Activated CD4-positive, alpha-beta T cell treated with anti-CD3 and anti-CD28 coated beads, Interleukin-2, amount 10 ng/mL, durations not matched to agents 24 days and 14 days (primary cell): Measurements from ENCODE around the gene C11orf97. TPM values are rescaled to one million over a fixed set of nuclear protein-coding genes. Genes with fewer than 3 reads are reported as not detected.

Source experiments
- DNase-seq: peaks from one replicate; pipeline ENCODE4 v3.0.0; 2022
- H3K27ac Mint-ChIP-seq: one replicate; pipeline ENCODE4 v1.8.0; 2022; ENCODE audit warnings: mild to moderate bottlenecking, mixed read lengths
- H3K27me3 Mint-ChIP-seq: one replicate; pipeline ENCODE4 v1.8.0; 2022; ENCODE audit warnings: mixed read lengths
- H3K36me3 Mint-ChIP-seq: one replicate; pipeline ENCODE4 v1.8.0; 2022; ENCODE audit warnings: low read depth, mild to moderate bottlenecking, mixed read lengths
- H3K4me1 Mint-ChIP-seq: one replicate; pipeline ENCODE4 v1.8.0; 2021; ENCODE audit warnings: mixed read lengths
- H3K4me3 Mint-ChIP-seq: one replicate; pipeline ENCODE4 v1.8.0; 2022; ENCODE audit warnings: mild to moderate bottlenecking, moderate library complexity, mixed read lengths
- H3K9me3 Mint-ChIP-seq: one replicate; pipeline ENCODE4 v1.8.0; 2021; ENCODE audit warnings: mixed read lengths
- intact Hi-C: fragments of 100-400 bp; cut with micrococcal nuclease; formaldehyde crosslinking; loops from one replicate; pipeline ENCODE4 v1.15.1; 2023
- total RNA-seq: library from RNA; stranded (reverse); gene quantifications from 2 replicates; pipeline ENCODE4 v1.2.3, GENCODE V29; 2022

The C11orf97 gene
- total RNA-seq, 1 donor from 2014 or later = not detected

GRCh38 chr11:94533696-94534630 is 21.7 kb downstream of the C11orf97 start:
- Mint-ChIP-seq H3K9me3 (no peaks in the 10 kb centered on the region), H3K27ac (no peak overlapping the region), H3K36me3 (no peaks in the 10 kb centered on the region), H3K4me3 (no peak overlapping the region), H3K27me3 (peaks cover 45% of the 10 kb centered on the region), H3K4me1 (no peaks in the 10 kb centered on the region)
- intact Hi-C loops = no loop called here
- no peak for DNase-seq

GRCh38 chr11:94536386-94536785 is 24.1 kb downstream of the C11orf97 start:
- DNase-seq = no peak
- Mint-ChIP-seq H3K9me3 (no peaks in the 10 kb centered on the region), H3K27ac (no peak overlapping the region), H3K4me1 (no peaks in the 10 kb centered on the region), H3K36me3 (no peaks in the 10 kb centered on the region), H3K4me3 (no peak overlapping the region), H3K27me3 (peaks cover 39% of the 10 kb centered on the region)
- intact Hi-C loops = no loop called here

GRCh38 chr11:94537031-94537600 is 24.9 kb downstream of the C11orf97 start:
- no peak for DNase-seq
- Mint-ChIP-seq H3K36me3 (no peaks in the 10 kb centered on the region), H3K4me1 (no peaks in the 10 kb centered on the region)

GRCh38 chr11:94539420-94539819 is 27.2 kb downstream of the C11orf97 start:
- Mint-ChIP-seq H3K4me1 (peaks cover 10% of the 10 kb centered on the region), H3K4me3 (no peak overlapping the region), H3K9me3 (no peaks in the 10 kb centered on the region), H3K27me3 (peaks cover 30% of the 10 kb centered on the region), H3K27ac (no peak overlapping the region), H3K36me3 (peaks cover 2% of the 10 kb centered on the region)
- no peak for DNase-seq
- intact Hi-C loops = no loop called here

More at GRCh38 chr11:94537031-94537600, 24.9 kb downstream of the C11orf97 start:
- Mint-ChIP-seq H3K4me3 (no peak overlapping the region), H3K9me3 (no peaks in the 10 kb centered on the region), H3K27ac (no peak overlapping the region), H3K27me3 (peaks cover 39% of the 10 kb centered on the region)
- intact Hi-C loops = no loop called here

- Mint-ChIP-seq H3K4me3 (peak within 1 kb of the TSS; percentile 99), H3K9me3 (no peaks in the 10 kb centered on the region), H3K36me3 (peaks cover 15% of the 10 kb centered on the region), H3K4me1 (peaks cover 33% of the 10 kb centered on the region), H3K27ac (peak within 1 kb of the TSS; percentile 100), H3K27me3 (peaks cover 6% of the 10 kb centered on the region)
- intact Hi-C loops = loop anchor here (1.0 to 10.0 kb wide), 8 partner anchors 25 to 882 kb away; partner anchors contain the start of genes AMOTL1, ANKRD49, CEP295 and CWC15
- peak; percentile 93 for DNase-seq
These were observed 31.7 kb downstream of the C11orf97 start, which contains the start of gene FUT4 for GRCh38 chr11:94543695-94544645. FUT4 (plus strand) TSS chr11:94543921; CDS start chr11:94544134, 213 bp downstream.

GRCh38 chr11:94544646-94545263 is 32.5 kb downstream of the C11orf97 start:
- intact Hi-C loops = loop anchor here (1.0 to 10.0 kb wide), 7 partner anchors 51 to 882 kb away; partner anchors contain the start of genes AMOTL1, ANKRD49, CEP295 and CWC15
- peak overlapping the region; percentile 99 for H3K4me3 Mint-ChIP-seq
- H3K27ac Mint-ChIP-seq = peak overlapping the region; percentile 76
- peaks cover 37% of the 10 kb centered on the region for H3K4me1 Mint-ChIP-seq
- no peak for DNase-seq
- H3K36me3 Mint-ChIP-seq = peaks cover 16% of the 10 kb centered on the region
- peaks cover 6% of the 10 kb centered on the region for H3K27me3 Mint-ChIP-seq
- H3K9me3 Mint-ChIP-seq = no peaks in the 10 kb centered on the region

GRCh38 chr11:94545264-94546161 is 33.3 kb downstream of the C11orf97 start:
- Mint-ChIP-seq H3K4me1 (peaks cover 43% of the 10 kb centered on the region), H3K36me3 (peaks cover 21% of the 10 kb centered on the region), H3K27ac (peak overlapping the region; percentile 76), H3K27me3 (peaks cover 6% of the 10 kb centered on the region), H3K9me3 (no peaks in the 10 kb centered on the region), H3K4me3 (peak overlapping the region; percentile 99)
- DNase-seq = peak; percentile 58
- intact Hi-C loops = loop anchor here (10.0 kb wide), 3 partner anchors 219 to 429 kb away; partner anchors contain the start of genes AMOTL1, CWC15 and KDM4D

GRCh38 chr11:94546162-94546470 is 33.9 kb downstream of the C11orf97 start:
- peaks cover 3% of the 10 kb centered on the region for H3K27me3 Mint-ChIP-seq
- H3K4me1 Mint-ChIP-seq = peaks cover 43% of the 10 kb centered on the region
- no peak for DNase-seq

GRCh38 chr11:94546886-94547285 is 34.6 kb downstream of the C11orf97 start:
- DNase-seq = no peak
- Mint-ChIP-seq H3K27me3 (peaks cover 1% of the 10 kb centered on the region), H3K27ac (no peak overlapping the region), H3K4me3 (peak overlapping the region; percentile 41), H3K4me1 (peaks cover 43% of the 10 kb centered on the region), H3K36me3 (peaks cover 22% of the 10 kb centered on the region), H3K9me3 (no peaks in the 10 kb centered on the region)
- intact Hi-C loops = loop anchor here (10.0 kb wide), 3 partner anchors 218 to 428 kb away; partner anchors contain the start of genes AMOTL1, CWC15 and KDM4D

More at GRCh38 chr11:94546162-94546470, 33.9 kb downstream of the C11orf97 start:
- Mint-ChIP-seq H3K9me3 (no peaks in the 10 kb centered on the region), H3K36me3 (peaks cover 22% of the 10 kb centered on the region), H3K4me3 (peak overlapping the region; percentile 99), H3K27ac (peak overlapping the region; percentile 34)
- intact Hi-C loops = loop anchor here (10.0 kb wide), 3 partner anchors 219 to 429 kb away; partner anchors contain the start of genes AMOTL1, CWC15 and KDM4D

GRCh38 chr11:94549146-94549545 is 36.9 kb downstream of the C11orf97 start:
- DNase-seq = no peak
- Mint-ChIP-seq H3K9me3 (no peaks in the 10 kb centered on the region), H3K36me3 (peaks cover 19% of the 10 kb centered on the region), H3K4me3 (no peak overlapping the region), H3K4me1 (peaks cover 33% of the 10 kb centered on the region), H3K27me3 (no peaks in the 10 kb centered on the region), H3K27ac (no peak overlapping the region)
- intact Hi-C loops = loop anchor here (10.0 kb wide), 3 partner anchors 216 to 426 kb away; partner anchors contain the start of genes AMOTL1, CWC15 and KDM4D

- Mint-ChIP-seq H3K4me1 (peaks cover 29% of the 10 kb centered on the region), H3K36me3 (peaks cover 18% of the 10 kb centered on the region), H3K9me3 (no peaks in the 10 kb centered on the region), H3K27ac (no peak overlapping the region), H3K4me3 (no peak overlapping the region), H3K27me3 (no peaks in the 10 kb centered on the region)
- intact Hi-C loops = no loop called here
- DNase-seq = no peak
These were observed 38.3 kb downstream of the C11orf97 start for GRCh38 chr11:94550513-94550912.

GRCh38 chr11:94553938-94554337 is 41.7 kb downstream of the C11orf97 start:
- Mint-ChIP-seq H3K4me3 (no peak overlapping the region), H3K9me3 (no peaks in the 10 kb centered on the region), H3K4me1 (peaks cover 11% of the 10 kb centered on the region), H3K27me3 (no peaks in the 10 kb centered on the region), H3K36me3 (peaks cover 6% of the 10 kb centered on the region), H3K27ac (no peak overlapping the region)
- no peak for DNase-seq
- intact Hi-C loops = no loop called here
